Caco-2 (cell line): ENCODE measurements around the gene CADPS2. TPM values are rescaled to one million over a fixed set of nuclear protein-coding genes. Genes with fewer than 3 reads are reported as not detected.

ENCODE experiments used
- BruUV-seq: library from RNA; stranded (reverse); fragments of 400-500 nt; replicated peaks from 2 replicates; lab custom pipeline; 2021; lab: Mats Ljungman, UMichigan
- CTCF ChIA-PET: fragments of 300-600 bp; sonication (Branson Sonifier 250); formaldehyde crosslinking; loops from one replicate; lab custom pipeline; 2022; ENCODE audit warnings: antibody characterized with exemption; lab: Charles Lee
- POLR2A ChIA-PET: fragments of 300-600 bp; sonication (Branson Sonifier 250); formaldehyde crosslinking; loops from one replicate; lab custom pipeline; 2022; ENCODE audit warnings: antibody characterized with exemption; lab: Charles Lee
- DNase-seq, 2 experiments: peaks; one replicate each; pipeline versions ENCODE4 v3.0.0 to v3.0.0-alpha.2; 2020 to 2022
- H3K27me3 ChIP-seq: replicated peaks from 2 replicates; pipeline ENCODE4 v1.6.0; 2011; ENCODE audit warnings: low read length; ENCODE audit not compliant: control insufficient read depth, insufficient read depth
- H3K36me3 ChIP-seq: 2 replicates; pipeline ENCODE4 v1.5.1; 2011; ENCODE audit warnings: low read length; ENCODE audit not compliant: control insufficient read depth, insufficient read depth
- H3K4me1 ChIP-seq: fragments of 250-450 bp; sonication (Bioruptor Pico); 2 replicates; pipeline ENCODE4 v1.5.1; 2020; ENCODE audit warnings: mild to moderate bottlenecking
- H3K4me3 ChIP-seq: 2 replicates; pipeline ENCODE4 v1.5.1; 2011; ENCODE audit warnings: low read depth, mild to moderate bottlenecking, control low read depth, low read length
- H3K9me3 ChIP-seq: fragments of 250-450 bp; sonication (Bioruptor Pico); 2 replicates; pipeline ENCODE4 v1.5.1; 2020; ENCODE audit warnings: mild to moderate bottlenecking, moderate library complexity
- H3K27ac Mint-ChIP-seq: one replicate; pipeline ENCODE4 v1.8.0; 2022; ENCODE audit warnings: mixed read lengths; ENCODE audit not compliant: unreplicated experiment
- H3K27me3 Mint-ChIP-seq: one replicate; pipeline ENCODE4 v1.8.0; 2022; ENCODE audit warnings: mixed read lengths; ENCODE audit not compliant: insufficient read depth, unreplicated experiment
- H3K36me3 Mint-ChIP-seq: one replicate; pipeline ENCODE4 v1.8.0; 2022; ENCODE audit warnings: mild to moderate bottlenecking, mixed read lengths; ENCODE audit not compliant: insufficient read depth, unreplicated experiment
- H3K4me1 Mint-ChIP-seq: one replicate; pipeline ENCODE4 v1.8.0; 2022; ENCODE audit warnings: low read depth, mixed read lengths; ENCODE audit not compliant: unreplicated experiment
- H3K4me3 Mint-ChIP-seq: one replicate; pipeline ENCODE4 v1.8.0; 2022; ENCODE audit warnings: mild to moderate bottlenecking, moderate library complexity, mixed read lengths; ENCODE audit not compliant: unreplicated experiment
- H3K9me3 Mint-ChIP-seq: one replicate; pipeline ENCODE4 v1.8.0; 2022; ENCODE audit warnings: mixed read lengths; ENCODE audit not compliant: unreplicated experiment
- intact Hi-C: fragments of 100-400 bp; cut with micrococcal nuclease; formaldehyde crosslinking; loops from one replicate; pipeline ENCODE4 v1.10.0; 2022; ENCODE audit not compliant: unreplicated experiment
- total RNA-seq: library from RNA; stranded (reverse); gene quantifications from 2 replicates; pipeline ENCODE4 v1.2.3, GENCODE V29; 2022
- TF ChIP-seq, protein P1 (sequence below), 2 experiments: fragments of 200-600 bp in 1 of 2; IDR thresholded peaks; 1 replicate in 1 of 2; 2 replicates in 1 of 2; pipeline versions ENCODE4 v1.5.1 to v1.8.0; 2011 to 2022; ENCODE audit warnings: antibody characterized with exemption in 1 of 2, control low read depth in 1 of 2, inconsistent platforms in 1 of 2, low read depth in 1 of 2, low read length in 1 of 2, mild to moderate bottlenecking in 1 of 2, moderate library complexity in 1 of 2; ENCODE audit not compliant: insufficient read depth in 1 of 2, severe bottlenecking in 1 of 2, unreplicated experiment in 1 of 2

The CADPS2 gene
- total RNA-seq, 1 experiment from 2014 or later, result 2.7 TPM

DNA sequence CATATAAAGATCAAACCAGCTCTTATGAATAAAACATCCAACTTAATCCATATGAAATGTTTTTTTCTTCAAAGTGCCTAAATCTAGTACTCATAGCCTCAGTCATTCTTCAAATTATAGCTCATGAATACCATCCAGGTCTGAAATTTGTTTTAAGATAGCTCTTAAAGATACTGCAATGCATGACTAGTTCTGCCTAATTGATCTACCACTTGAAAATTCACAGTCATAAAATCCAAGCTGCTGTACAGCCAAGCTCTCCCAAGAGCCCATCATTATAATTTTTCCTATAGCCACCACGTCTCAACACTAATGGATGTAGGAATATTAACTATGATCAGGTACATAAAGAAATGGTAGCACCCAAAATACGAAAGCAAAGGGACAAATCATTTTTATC is 95.7 kb downstream of the CADPS2 start:
- no peaks in the 10 kb centered on the region for H3K36me3 ChIP-seq
- Mint-ChIP-seq H3K4me3 (no peak overlapping the region), H3K4me1 (no peaks in the 10 kb centered on the region), H3K9me3 (no peaks in the 10 kb centered on the region), H3K36me3 (no peaks in the 10 kb centered on the region), H3K27ac (no peak overlapping the region), H3K27me3 (no peaks in the 10 kb centered on the region)
- TF ChIP-seq, protein P1, sequence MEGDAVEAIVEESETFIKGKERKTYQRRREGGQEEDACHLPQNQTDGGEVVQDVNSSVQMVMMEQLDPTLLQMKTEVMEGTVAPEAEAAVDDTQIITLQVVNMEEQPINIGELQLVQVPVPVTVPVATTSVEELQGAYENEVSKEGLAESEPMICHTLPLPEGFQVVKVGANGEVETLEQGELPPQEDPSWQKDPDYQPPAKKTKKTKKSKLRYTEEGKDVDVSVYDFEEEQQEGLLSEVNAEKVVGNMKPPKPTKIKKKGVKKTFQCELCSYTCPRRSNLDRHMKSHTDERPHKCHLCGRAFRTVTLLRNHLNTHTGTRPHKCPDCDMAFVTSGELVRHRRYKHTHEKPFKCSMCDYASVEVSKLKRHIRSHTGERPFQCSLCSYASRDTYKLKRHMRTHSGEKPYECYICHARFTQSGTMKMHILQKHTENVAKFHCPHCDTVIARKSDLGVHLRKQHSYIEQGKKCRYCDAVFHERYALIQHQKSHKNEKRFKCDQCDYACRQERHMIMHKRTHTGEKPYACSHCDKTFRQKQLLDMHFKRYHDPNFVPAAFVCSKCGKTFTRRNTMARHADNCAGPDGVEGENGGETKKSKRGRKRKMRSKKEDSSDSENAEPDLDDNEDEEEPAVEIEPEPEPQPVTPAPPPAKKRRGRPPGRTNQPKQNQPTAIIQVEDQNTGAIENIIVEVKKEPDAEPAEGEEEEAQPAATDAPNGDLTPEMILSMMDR (IDR thresholded peaks at IDR 0.05; ENCODE audit: insufficient read depth in 1 of 2, low read depth in 1 of 2, low read length in 1 of 2, severe bottlenecking in 1 of 2, unreplicated experiment in 1 of 2), result no peak
- DNase-seq, result no peak
- no peaks in the 10 kb centered on the region for H3K27me3 ChIP-seq
- no peak overlapping the region for H3K4me3 ChIP-seq
- POLR2A ChIA-PET, result interaction anchor here (0.5 kb wide), 1 partner anchor 957 kb away, joined by 4 read pairs; no protein-coding TSS in a partner anchor
- CTCF ChIA-PET, result no interaction called here
- no peaks in the 10 kb centered on the region for H3K9me3 ChIP-seq
- no peaks in the 10 kb centered on the region for H3K4me1 ChIP-seq
- no TSS peak for BruUV-seq
- intact Hi-C loops, result no loop called here

DNA sequence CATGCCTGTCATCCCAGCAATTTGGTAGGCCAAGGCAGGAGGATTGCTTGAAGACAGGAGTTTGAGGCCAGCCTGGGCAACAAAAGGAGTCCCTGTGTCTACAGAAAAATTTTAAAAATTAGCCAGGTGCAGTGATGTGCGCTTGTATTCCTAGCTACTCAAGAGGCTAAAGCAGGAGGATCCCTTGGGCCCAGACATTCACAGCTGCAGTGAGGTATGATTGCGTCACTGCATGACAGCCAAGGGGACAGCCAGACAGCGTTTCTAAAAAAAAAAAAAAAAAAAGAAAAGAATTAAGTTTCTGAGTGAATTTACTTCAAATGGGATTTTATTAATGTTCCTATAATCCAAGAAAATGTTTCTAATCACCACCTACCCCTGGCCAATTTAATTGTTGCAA is 96.1 kb downstream of the CADPS2 start:
- no peak overlapping the region for H3K27ac Mint-ChIP-seq
- no peak overlapping the region for H3K4me3 Mint-ChIP-seq
- H3K27me3 ChIP-seq, result no peaks in the 10 kb centered on the region
- H3K4me3 ChIP-seq, result no peak overlapping the region
- no peaks in the 10 kb centered on the region for H3K9me3 ChIP-seq
- H3K36me3 ChIP-seq, result no peaks in the 10 kb centered on the region
- CTCF ChIA-PET, result no interaction called here
- no peaks in the 10 kb centered on the region for H3K4me1 Mint-ChIP-seq
- H3K27me3 Mint-ChIP-seq, result no peaks in the 10 kb centered on the region
- H3K4me1 ChIP-seq, result no peaks in the 10 kb centered on the region
- intact Hi-C loops, result no loop called here
- BruUV-seq, result no TSS peak
- no peaks in the 10 kb centered on the region for H3K36me3 Mint-ChIP-seq
- no peak for DNase-seq
- TF ChIP-seq, protein P1 (IDR thresholded peaks at IDR 0.05; ENCODE audit: insufficient read depth in 1 of 2, low read depth in 1 of 2, low read length in 1 of 2, severe bottlenecking in 1 of 2, unreplicated experiment in 1 of 2), result no peak
- no peaks in the 10 kb centered on the region for H3K9me3 Mint-ChIP-seq
- POLR2A ChIA-PET, result no interaction called here

DNA sequence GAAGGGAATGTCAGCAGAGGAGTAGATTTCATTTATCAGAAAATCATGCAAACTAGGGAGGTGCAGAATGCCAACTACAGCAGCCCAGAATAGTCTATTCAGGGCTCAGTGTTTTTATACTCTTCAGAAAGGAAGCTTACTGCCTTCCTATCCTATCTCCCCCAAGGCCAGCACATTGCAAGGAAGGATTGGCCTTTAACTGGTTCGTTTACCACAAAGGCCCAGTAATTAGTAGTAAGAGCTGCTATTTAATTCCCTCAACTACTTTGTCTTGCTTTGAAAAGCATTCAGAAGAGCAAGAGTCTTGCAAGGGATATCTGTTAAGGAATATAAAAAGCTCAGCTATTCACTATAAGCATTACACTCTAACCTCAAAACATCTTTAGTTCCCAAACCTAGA is 97.1 kb downstream of the CADPS2 start:
- intact Hi-C loops, result no loop called here
- POLR2A ChIA-PET, result no interaction called here
- no peaks in the 10 kb centered on the region for H3K36me3 ChIP-seq
- no peaks in the 10 kb centered on the region for H3K27me3 ChIP-seq
- H3K27me3 Mint-ChIP-seq, result no peaks in the 10 kb centered on the region
- H3K27ac Mint-ChIP-seq, result no peak overlapping the region
- no peaks in the 10 kb centered on the region for H3K36me3 Mint-ChIP-seq
- TF ChIP-seq, protein P1 (IDR thresholded peaks at IDR 0.05; ENCODE audit: insufficient read depth in 1 of 2, low read depth in 1 of 2, low read length in 1 of 2, severe bottlenecking in 1 of 2, unreplicated experiment in 1 of 2), result no peak
- no peak overlapping the region for H3K4me3 Mint-ChIP-seq
- no peaks in the 10 kb centered on the region for H3K9me3 Mint-ChIP-seq
- CTCF ChIA-PET, result no interaction called here
- H3K4me1 ChIP-seq, result no peaks in the 10 kb centered on the region
- no peaks in the 10 kb centered on the region for H3K4me1 Mint-ChIP-seq
- no TSS peak for BruUV-seq
- H3K9me3 ChIP-seq, result no peaks in the 10 kb centered on the region
- no peak for DNase-seq
- H3K4me3 ChIP-seq, result no peak overlapping the region
